GM12891 (cell line): ENCODE data around the gene UVSSA.

Experiments used
- DNase-seq: peaks from one replicate; pipeline ENCODE4 v3.0.0; 2011; ENCODE audit warnings: low spot score; ENCODE audit not compliant: insufficient read length
- FAIRE-seq: peaks from 2 replicates; lab custom pipeline; 2011; peaks lifted over from hg19 to GRCh38; lab: Jason Lieb, UNC
- PAX5 ChIP-seq: IDR thresholded peaks from 2 replicates; pipeline ENCODE4 v1.6.1; 2011; ENCODE audit warnings: low read length, moderate library complexity, mild to moderate bottlenecking; ENCODE audit not compliant: insufficient read depth, severe bottlenecking
- POLR2A ChIP-seq: IDR thresholded peaks from 2 replicates; pipeline ENCODE4 v1.6.1; 2011; ENCODE audit warnings: low read depth, low read length, control low read depth
- POLR2AphosphoS5 ChIP-seq: IDR thresholded peaks from 2 replicates; pipeline ENCODE4 v1.6.1; 2011; ENCODE audit warnings: low read depth, low read length, control low read depth
- POU2F2 ChIP-seq: IDR thresholded peaks from 2 replicates; pipeline ENCODE4 v1.6.1; 2011; ENCODE audit warnings: low read depth, mild to moderate bottlenecking, control low read depth, low read length, moderate library complexity
- SPI1 ChIP-seq: IDR thresholded peaks from 2 replicates; pipeline ENCODE4 v1.6.1; 2011; ENCODE audit warnings: low read depth, low read length, control low read depth
- TAF1 ChIP-seq: IDR thresholded peaks from 2 replicates; pipeline ENCODE4 v1.6.1; 2011; ENCODE audit warnings: low read depth, low read length, control low read depth

UVSSA gene

DNA sequence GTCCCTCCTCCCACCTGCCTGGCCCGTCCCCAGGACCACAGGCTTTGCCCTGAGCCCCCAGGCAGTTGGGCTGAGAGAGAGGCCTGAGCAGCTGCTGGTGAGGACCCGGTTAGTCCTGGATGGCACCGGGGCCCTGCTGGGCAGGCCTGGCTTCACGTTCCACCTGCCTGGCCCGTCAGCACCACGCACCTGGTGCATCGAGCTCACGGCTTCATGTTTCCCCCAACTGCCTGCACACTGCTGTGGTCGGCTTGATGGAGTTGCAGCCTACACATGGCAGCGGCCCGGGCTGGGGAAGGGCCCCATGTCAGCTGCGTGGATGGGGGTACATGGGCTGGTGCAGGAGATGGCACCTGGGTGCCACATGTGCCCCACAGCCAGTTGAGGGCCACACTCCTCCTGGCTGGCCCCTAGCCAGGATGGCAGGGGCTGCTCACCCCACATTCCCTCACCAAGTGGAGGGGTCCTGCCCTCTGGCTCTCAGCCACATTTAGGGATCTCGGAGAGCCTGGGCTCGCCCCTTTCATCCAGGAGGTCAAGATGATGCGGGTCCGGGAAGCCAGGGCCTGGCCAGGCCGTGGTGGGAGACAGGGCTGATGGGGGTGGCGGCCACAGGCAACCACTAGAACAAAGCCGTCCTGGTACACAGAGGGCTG, 30.7 kb downstream of the UVSSA start:
- no peak for FAIRE-seq
- no peak for DNase-seq
- TF ChIP-seq SPI1 = no peak
- no peak for TF ChIP-seq POU2F2
- TF ChIP-seq PAX5 = no peak
- no peak for TF ChIP-seq POLR2A
- TF ChIP-seq POLR2AphosphoS5 = no peak
- no peak for TF ChIP-seq TAF1

DNA sequence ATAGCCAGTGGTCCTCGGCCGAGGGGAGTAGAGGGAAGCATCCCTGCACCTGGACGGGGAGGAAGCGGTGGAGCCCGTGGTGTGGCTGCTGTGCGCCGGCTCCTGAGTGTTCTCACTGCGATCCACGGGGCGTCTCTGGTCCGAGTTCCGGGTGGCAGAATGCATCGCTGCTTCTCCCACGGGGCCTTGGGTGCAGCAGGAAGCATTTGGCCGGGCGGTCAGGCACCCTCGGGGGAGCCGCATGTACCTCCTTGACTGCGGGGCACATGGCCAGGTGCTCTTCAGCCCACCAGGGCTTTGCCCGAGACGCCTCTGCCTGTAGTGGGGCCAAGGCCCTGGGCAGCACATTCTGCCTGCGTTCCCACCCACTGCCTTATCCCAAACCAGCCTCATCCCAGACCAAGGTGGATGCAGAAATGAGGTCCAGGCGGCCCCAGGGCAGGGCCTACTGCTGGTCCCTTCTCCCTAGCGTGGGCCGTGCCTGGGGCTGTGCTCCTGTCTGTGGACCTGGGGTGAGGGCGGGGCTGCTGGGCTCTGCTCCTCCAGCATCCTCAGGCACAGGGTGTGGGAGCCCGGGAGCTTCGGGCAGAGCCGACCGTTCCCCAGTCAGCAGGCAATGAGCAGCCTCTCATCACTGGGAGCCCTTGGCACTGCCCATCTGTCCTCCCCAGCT, 31.7 kb downstream of the UVSSA start:
- DNase-seq = no peak
- no peak for FAIRE-seq
- TF ChIP-seq PAX5 (no peak), SPI1 (no peak), POLR2AphosphoS5 (no peak), TAF1 (no peak), POLR2A (no peak), POU2F2 (no peak)

DNA sequence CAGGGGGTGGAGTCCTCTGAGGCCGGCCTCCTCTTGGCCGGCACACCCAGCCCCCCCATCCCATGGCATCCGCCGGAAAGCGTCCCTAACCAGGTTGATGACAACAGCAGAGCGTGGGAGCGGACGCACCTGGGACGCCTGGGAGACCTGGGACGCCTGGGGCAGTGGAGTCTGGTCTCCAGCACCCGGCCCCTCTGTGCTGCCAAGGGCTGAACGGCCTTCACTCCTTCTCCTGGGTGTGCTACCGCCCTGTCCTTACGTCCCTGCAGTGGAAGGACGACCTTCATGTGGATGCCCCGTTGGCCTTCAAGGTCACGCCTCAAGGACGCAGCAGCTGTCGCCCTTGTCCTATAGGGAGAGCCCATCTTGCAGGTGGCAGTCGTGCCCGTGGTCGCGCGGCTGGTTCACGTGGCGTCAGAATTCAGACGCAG, 32.4 kb downstream of the UVSSA start:
- no peak for FAIRE-seq
- no peak for TF ChIP-seq SPI1
- TF ChIP-seq POLR2A = no peak
- TF ChIP-seq TAF1 = no peak
- no peak for TF ChIP-seq POLR2AphosphoS5
- no peak for TF ChIP-seq PAX5
- TF ChIP-seq POU2F2 = no peak
- DNase-seq = no peak

DNA sequence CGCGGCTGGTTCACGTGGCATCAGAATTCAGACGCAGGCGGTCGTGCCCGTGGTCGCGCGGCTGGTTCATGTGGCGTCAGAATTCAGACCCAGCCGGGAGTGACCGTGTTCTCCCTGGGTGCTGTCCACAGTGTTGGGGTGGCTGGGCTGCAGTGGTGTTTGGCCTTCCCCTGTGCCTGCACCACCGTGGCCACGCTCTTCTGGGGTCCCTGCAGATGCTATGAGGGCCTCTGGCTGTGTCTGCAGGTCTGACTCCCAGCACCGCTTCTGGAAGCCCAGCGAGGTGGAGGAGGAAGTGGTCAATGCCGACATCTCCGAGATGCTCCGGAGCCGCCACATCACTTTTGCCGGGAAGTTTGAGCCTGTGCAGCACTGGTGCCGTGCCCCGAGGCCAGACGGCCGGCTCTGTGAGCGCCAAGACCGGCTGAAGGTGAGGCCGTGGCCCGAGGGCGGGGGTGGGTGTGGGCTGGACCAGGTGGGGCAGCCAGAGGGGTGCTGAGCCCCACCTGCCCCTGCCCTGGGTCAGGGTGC, 32.9 kb downstream of the UVSSA start:
- DNase-seq (no peak), FAIRE-seq (no peak)
- TF ChIP-seq POU2F2 (no peak), POLR2A (no peak), SPI1 (no peak), TAF1 (no peak), PAX5 (no peak), POLR2AphosphoS5 (no peak)

DNA sequence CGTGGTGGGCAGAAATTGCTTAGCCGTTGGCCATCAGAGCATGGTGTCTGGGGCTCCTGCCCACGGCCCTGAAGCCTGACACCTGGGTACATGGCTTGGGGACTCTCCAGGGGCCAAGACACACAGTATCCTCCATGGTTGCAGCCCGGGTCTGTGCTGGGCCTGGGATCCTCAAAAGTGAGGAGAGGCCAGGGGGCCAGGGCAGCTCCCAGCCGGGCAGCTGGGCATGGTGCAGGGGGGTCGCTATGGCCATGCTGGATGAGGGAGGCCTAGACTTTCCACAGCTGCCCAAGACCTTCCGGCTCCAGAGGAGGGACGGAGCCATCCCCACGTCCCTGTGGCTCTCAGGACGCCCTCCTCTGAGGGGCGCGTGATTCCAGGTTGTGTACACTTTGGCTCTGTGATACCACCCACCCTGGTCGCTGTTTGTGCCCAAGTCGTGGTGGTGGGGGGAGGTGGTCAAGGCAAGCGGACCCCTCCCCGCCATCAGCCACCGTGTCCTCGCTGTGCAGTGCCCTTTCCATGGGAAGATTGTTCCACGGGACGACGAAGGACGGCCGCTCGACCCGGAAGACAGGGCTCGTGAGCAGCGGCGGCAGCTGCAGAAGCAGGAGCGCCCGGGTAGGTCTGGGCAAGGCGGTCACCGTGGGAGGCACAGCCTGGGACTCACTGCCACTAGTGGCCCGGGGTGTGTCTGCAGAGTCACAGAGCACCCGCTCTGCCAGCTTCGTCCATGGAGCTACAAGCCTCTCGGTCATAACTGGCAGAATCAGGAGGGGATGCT, 33.6 kb downstream of the UVSSA start:
- TF ChIP-seq SPI1 = no peak
- no peak for FAIRE-seq
- no peak for DNase-seq

DNA sequence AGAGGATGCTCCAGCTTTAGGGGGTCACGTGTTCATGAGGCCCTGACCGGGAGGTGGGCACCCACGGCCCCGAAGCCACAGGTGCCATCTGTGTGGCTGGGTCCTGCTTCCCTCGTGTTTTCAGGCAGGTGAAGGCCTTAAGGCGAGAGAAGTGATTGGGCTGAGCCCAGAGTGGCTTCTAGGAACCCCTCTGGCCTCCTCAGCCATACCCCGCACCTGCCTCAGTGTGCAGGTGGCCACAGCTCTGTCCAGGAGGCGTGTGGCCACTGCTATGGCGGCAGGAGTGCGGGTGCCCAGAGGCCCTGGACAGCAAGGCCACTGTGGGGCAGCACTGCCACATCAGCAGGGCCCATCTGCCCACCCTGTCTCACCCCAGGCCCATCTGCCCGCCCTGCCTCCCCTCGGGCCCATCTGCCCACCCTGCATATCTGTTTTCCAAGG, 34.2 kb downstream of the UVSSA start:
- FAIRE-seq (no peak), DNase-seq (no peak)
- TF ChIP-seq POLR2AphosphoS5 (no peak), PAX5 (no peak), POLR2A (no peak), TAF1 (no peak), SPI1 (no peak)

DNA sequence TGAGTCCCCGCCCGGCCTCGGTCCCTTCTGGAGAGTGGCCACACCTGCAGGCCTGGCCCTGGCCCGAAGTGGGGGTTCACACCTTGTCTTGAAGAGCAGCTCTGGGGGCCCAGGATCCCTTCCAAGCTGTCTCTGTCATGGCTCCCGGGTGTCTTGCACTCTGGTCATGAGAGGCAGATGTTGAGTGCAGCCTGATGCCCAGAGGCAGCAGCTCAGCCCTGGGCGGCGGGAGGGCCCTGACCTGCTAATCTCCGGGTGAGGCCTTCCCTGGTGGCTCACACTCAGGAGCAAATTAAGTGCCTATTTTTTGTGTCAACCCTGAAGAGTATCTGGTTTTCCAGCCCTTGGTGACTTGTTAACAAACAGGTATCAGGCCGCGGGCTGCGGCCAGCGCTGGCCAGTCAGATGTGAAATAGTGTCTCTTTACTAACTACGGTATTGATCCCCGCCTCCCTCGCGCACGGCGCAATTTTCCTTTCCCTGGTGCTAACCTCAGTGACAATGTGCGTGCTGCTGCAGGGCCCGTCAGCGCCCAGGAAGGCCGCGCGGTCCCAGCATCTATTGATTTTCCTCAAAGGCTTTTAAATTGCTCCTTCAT, 35.0 kb downstream of the UVSSA start:
- DNase-seq (no peak), FAIRE-seq (no peak)
- no peak for TF ChIP-seq POLR2A

DNA sequence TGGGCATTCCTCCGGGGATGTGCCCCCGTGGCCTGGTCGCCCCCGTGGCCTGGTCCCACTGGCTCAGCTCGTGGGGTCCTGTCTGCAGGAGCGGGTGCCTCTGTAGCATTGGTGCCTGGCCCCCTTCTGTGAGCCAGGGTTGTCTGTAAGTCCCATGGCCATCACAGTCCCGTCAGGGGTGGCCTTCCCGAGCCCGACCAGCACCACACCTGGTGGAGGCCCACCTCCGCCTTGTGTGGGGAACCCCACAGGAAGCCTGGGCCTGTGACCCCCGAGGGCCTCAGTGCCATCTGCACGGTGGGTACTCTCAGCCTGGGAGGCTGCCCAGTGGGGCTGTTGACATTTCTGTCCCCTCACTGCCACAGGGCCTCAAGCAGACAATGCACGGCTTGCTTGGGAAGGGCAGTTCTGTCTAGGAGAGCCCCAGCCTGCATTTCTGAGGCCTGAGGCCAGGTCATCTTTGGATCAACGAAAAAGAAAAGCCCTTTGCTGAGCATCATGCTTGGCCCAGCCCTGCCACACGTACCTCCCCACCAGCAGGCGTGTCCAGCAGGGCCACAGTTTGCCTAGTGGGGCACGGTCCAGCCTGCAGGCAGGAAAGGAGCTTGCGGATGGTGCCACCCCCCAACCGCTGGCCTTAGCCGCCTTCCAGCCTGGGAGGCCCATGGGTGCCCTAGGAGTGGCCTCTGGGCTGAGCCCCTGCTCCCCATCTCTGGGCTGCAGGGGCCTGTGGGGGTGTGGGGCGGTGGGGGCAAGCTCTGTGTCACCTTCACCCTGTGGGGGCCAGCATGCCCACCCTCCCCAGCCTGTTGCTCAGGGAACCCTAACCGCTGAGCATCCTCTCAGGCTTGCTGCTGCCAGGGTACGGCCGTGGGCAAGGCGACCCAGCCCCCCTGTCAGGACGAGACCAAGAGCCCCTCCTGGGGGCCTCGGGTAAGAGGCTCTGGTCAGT, 36.0 kb downstream of the UVSSA start:
- no peak for TF ChIP-seq POLR2A
- no peak for TF ChIP-seq PAX5
- TF ChIP-seq TAF1 = no peak
- no peak for TF ChIP-seq POU2F2
- TF ChIP-seq POLR2AphosphoS5 = no peak
- TF ChIP-seq SPI1 = no peak
- FAIRE-seq (no peak), DNase-seq (no peak)
